SK-N-SH treated with all-trans-retinoic acid at 6 μM for 48 hours (cell line): Measurements from ENCODE around the gene REPS2.

ENCODE experiments used
- CREB5 ChIP-seq: fragments of 250-450 bp; sonication (Bioruptor Pico); IDR thresholded peaks from 2 replicates; pipeline ENCODE4 v1.5.1; 2020; ENCODE audit warnings: low read depth, mild to moderate bottlenecking, moderate library complexity
- TSHZ2 ChIP-seq: fragments of 250-450 bp; sonication (Bioruptor Pico); IDR thresholded peaks from 2 replicates; pipeline ENCODE4 v1.5.0; 2020; ENCODE audit warnings: mild to moderate bottlenecking, moderate library complexity
- ZNF8 ChIP-seq: fragments of 450-650 bp; formaldehyde crosslinking; IDR thresholded peaks from 2 replicates; pipeline ENCODE4 v1.5.0; 2020; ENCODE audit warnings: mild to moderate bottlenecking, moderate library complexity

- TF ChIP-seq CREB5 (CRISPR knock-in tag) (no peak), ZNF8 (CRISPR knock-in tag) (no peak), TSHZ2 (no peak)
Measured at GRCh38 chrX:17035111-17035510, 88.7 kb downstream of the REPS2 start.
